ENCODE results near the gene DZIP1L. TPM values are rescaled to one million over a fixed set of nuclear protein-coding genes. Genes with fewer than 3 reads are reported as not detected.
A peak's percentile ranks its signal among the peaks of the same experiment; 100 is the strongest.

Gene DZIP1L
- total RNA-seq, 2 experiments from 2014 or later, result not detected

DNA sequence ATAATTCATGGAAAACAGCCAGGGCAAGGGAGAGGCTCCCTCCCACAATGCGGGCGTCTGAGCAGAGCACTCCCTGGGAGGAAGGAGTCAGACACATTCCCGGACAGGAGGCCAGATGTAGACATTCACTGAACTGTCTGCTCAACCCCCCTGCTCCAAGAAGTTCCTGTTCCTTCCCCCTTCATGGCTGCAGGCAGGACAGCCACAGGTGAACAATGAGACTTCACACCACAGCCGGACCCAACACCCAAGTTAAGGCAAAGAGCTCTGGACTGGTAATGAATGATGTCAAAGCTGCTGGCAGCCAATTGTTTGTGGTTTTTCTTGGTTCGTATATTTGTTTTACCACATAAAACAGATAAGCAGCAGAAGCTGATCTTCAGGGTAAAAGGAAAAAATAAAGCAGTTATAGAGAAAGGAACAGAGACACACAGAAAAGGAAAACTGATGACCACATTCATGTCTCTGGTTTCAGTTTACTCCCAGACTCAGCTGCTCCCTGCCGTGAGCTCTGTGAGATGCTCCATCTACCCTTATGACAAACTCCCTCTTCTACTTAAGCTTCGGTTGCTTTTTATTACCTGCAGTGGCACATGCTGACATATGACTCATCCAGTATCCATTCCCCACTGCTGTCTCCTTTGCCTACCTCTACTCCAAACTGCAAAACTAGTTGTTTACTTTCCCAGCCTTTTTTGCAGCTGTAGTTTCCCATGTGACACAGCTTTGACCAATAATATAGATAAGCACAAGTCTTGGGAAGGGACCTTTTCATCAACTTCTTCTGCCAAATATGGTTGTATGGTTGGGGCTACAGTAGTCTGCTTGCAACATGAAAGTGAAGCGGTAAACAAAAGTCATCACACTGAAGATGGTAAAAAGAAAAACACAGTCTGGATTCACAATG, 33.1 kb downstream of the DZIP1L start:
- Mint-ChIP-seq H3K4me3 (peak overlapping the region; percentile 1), H3K9me3 (ENCODE audit: low read depth) (no peaks in the 10 kb centered on the region), H3K27me3 (peaks cover 4% of the 10 kb centered on the region), H3K36me3 (ENCODE audit: low read depth) (no peaks in the 10 kb centered on the region), H3K4me1 (peaks cover 36% of the 10 kb centered on the region), H3K27ac (peak overlapping the region; percentile 11)
- POLR2A ChIA-PET, result interaction anchor here (0.6 to 0.7 kb wide), 3 partner anchors 9 to 973 kb away, joined by 3 read pairs; no protein-coding TSS in a partner anchor
- DNase-seq (peak; percentile 38), ATAC-seq (peak; percentile 80)
- intact Hi-C loops (cut with DNase I, micrococcal nuclease), result loop anchor here (1.0 to 5.0 kb wide), 3 partner anchors 16 to 90 kb away; partner anchors contain the start of gene DBR1 (in 1 of the 2)
- CTCF ChIA-PET, result interaction anchor here (0.6 to 3.5 kb wide), 8 partner anchors 11 to 526 kb away, joined by 3 to 15 read pairs (median 4); partner anchors contain the start of gene FAIM

- H3K4me1 Mint-ChIP-seq, result peaks cover 36% of the 10 kb centered on the region
- DNase-seq (no peak), ATAC-seq (no peak)
- intact Hi-C loops (cut with DNase I, micrococcal nuclease), result loop anchor here (1.0 to 5.0 kb wide), 3 partner anchors 15 to 91 kb away; partner anchors contain the start of gene DBR1 (in 1 of the 2)
- H3K27me3 Mint-ChIP-seq, result peaks cover 4% of the 10 kb centered on the region
- POLR2A ChIA-PET, result interaction anchor here (0.6 kb wide), 1 partner anchor 24 kb away, joined by 3 read pairs; no protein-coding TSS in a partner anchor
- no peaks in the 10 kb centered on the region for H3K9me3 Mint-ChIP-seq (ENCODE audit: low read depth)
- no peaks in the 10 kb centered on the region for H3K36me3 Mint-ChIP-seq (ENCODE audit: low read depth)
- H3K4me3 Mint-ChIP-seq, result no peak overlapping the region
- no peak overlapping the region for H3K27ac Mint-ChIP-seq
- CTCF ChIA-PET, result interaction anchor here (0.6 to 3.5 kb wide), 6 partner anchors 12 to 527 kb away, joined by 3 to 15 read pairs (median 6); partner anchors contain the start of gene FAIM
Measured at GRCh38 chr3:138081371-138082084, 33.9 kb downstream of the DZIP1L start.

- CTCF ChIA-PET, result interaction anchor here (1.9 kb wide), 1 partner anchor 38 kb away, joined by 7 read pairs; no protein-coding TSS in a partner anchor
- POLR2A ChIA-PET, result interaction anchor here (0.6 kb wide), 1 partner anchor 13 kb away, joined by 3 read pairs; no protein-coding TSS in a partner anchor
- ATAC-seq, result no peak
- intact Hi-C loops (cut with DNase I, micrococcal nuclease), result loop anchor here in 1 of 2 experiments (5.0 kb wide), 1 partner anchor 92 kb away; the partner anchor contains the start of gene DBR1
- DNase-seq, result no peak
- Mint-ChIP-seq H3K4me1 (peaks cover 36% of the 10 kb centered on the region), H3K27me3 (peaks cover 4% of the 10 kb centered on the region), H3K36me3 (ENCODE audit: low read depth) (no peaks in the 10 kb centered on the region), H3K27ac (no peak overlapping the region), H3K4me3 (no peak overlapping the region), H3K9me3 (ENCODE audit: low read depth) (no peaks in the 10 kb centered on the region)
Measured at GRCh38 chr3:138079901-138080300, 35.5 kb downstream of the DZIP1L start.

DNA sequence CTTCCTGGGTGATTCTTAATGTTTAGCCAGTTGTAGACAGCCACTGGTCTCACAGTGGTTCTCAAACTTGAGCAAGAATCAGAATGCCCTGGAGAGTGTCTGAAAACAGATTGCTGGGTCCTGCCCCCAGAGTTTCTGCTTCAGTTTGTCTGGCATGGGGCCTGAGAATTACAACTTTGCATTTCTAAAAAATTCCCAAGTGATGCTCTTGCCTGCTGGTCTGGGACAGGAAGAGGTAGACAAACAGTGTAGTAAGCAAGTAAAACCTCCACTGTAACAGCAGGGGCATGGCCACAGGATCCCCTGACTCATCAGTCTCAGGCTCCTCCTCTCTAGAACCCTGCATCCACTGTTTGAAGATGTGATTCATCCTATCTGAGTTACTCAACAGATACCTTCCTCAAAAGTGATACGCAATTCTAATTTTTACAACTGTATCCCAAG, 36.5 kb downstream of the DZIP1L start:
- ATAC-seq, result peak; percentile 79
- Mint-ChIP-seq H3K4me3 (no peak overlapping the region), H3K36me3 (ENCODE audit: low read depth) (no peaks in the 10 kb centered on the region), H3K27ac (no peak overlapping the region), H3K4me1 (peaks cover 33% of the 10 kb centered on the region), H3K9me3 (ENCODE audit: low read depth) (no peaks in the 10 kb centered on the region), H3K27me3 (peaks cover 4% of the 10 kb centered on the region)
- intact Hi-C loops (cut with DNase I, micrococcal nuclease), result no loop called here
- CTCF ChIA-PET, result interaction anchor here (0.8 to 1.9 kb wide), 2 partner anchors 10 to 39 kb away, joined by 4 to 7 read pairs; no protein-coding TSS in a partner anchor
- peak; percentile 57 for DNase-seq
- POLR2A ChIA-PET, result no interaction called here

DNA sequence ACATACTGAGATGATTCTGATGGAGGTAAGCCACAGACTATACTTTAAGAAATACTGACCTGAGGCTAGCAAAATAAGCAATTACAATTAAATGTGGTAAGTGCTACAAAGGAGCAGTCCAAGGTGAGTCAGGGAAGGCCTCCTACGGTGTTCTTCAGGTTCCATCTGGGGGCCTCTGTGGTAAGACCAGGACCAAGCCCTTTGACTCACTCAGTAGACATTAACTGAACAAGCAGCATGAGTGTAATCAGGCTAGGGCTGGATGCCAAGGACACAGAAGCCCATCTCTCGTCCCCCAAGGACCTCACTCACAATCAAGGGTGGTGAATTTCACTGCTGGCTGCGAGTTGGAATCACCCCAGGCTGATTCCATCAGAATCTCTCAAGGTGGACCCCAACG, 37.3 kb downstream of the DZIP1L start:
- H3K4me3 Mint-ChIP-seq, result no peak overlapping the region
- H3K27me3 Mint-ChIP-seq, result peaks cover 4% of the 10 kb centered on the region
- ChIA-PET POLR2A (no interaction called here), CTCF (interaction anchor here (0.6 to 0.8 kb wide), 2 partner anchors 9 to 394 kb away, joined by 4 read pairs; no protein-coding TSS in a partner anchor)
- no peaks in the 10 kb centered on the region for H3K9me3 Mint-ChIP-seq (ENCODE audit: low read depth)
- ATAC-seq (no peak), DNase-seq (no peak)
- H3K36me3 Mint-ChIP-seq (ENCODE audit: low read depth), result no peaks in the 10 kb centered on the region
- no peak overlapping the region for H3K27ac Mint-ChIP-seq
- intact Hi-C loops (cut with DNase I, micrococcal nuclease), result no loop called here
- H3K4me1 Mint-ChIP-seq, result peaks cover 28% of the 10 kb centered on the region

DNA sequence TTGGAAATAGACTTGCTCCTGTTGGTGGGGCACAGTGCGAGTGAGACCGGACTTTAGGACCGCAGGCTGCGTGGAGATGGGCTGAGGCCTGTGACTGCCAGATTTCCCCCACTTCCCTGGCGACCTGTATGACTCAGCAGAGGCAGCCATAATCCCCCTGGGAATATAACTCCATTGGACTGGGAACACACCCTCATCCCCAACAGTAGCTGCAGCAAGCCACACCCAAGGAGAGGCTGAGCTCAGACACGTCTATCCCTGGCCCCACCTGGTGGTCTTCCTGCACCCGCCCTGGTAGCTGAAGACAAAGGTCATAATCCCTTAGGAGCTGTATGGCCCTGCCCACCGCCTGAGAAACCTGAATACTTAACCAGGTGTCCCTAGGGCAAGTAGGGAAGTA, 42.6 kb downstream of the DZIP1L start:
- CTCF ChIA-PET, result interaction anchor here (2.0 kb wide), 1 partner anchor 46 kb away, joined by 14 read pairs; no protein-coding TSS in a partner anchor
- H3K4me3 Mint-ChIP-seq, result no peak overlapping the region
- H3K4me1 Mint-ChIP-seq, result no peaks in the 10 kb centered on the region
- DNase-seq (no peak), ATAC-seq (no peak)
- peaks cover 15% of the 10 kb centered on the region for H3K27me3 Mint-ChIP-seq
- H3K9me3 Mint-ChIP-seq (ENCODE audit: low read depth), result no peaks in the 10 kb centered on the region
- POLR2A ChIA-PET, result no interaction called here
- H3K27ac Mint-ChIP-seq, result no peak overlapping the region
- H3K36me3 Mint-ChIP-seq (ENCODE audit: low read depth), result no peaks in the 10 kb centered on the region
- intact Hi-C loops (cut with DNase I, micrococcal nuclease), result no loop called here

GRCh38 chr3:138070006-138070405, 45.4 kb downstream of the DZIP1L start:
- Mint-ChIP-seq H3K36me3 (ENCODE audit: low read depth) (no peaks in the 10 kb centered on the region), H3K27me3 (peaks cover 16% of the 10 kb centered on the region), H3K27ac (no peak overlapping the region), H3K4me3 (no peak overlapping the region), H3K9me3 (ENCODE audit: low read depth) (no peaks in the 10 kb centered on the region), H3K4me1 (peaks cover 14% of the 10 kb centered on the region)
- intact Hi-C loops (cut with DNase I, micrococcal nuclease), result no loop called here
- CTCF ChIA-PET, result interaction anchor here (0.5 to 3.1 kb wide), 10 partner anchors 11 to 617 kb away, joined by 3 to 39 read pairs (median 3); partner anchors contain the start of genes DBR1 and DZIP1L
- no peak for ATAC-seq
- POLR2A ChIA-PET, result no interaction called here
- DNase-seq, result no peak

DNA sequence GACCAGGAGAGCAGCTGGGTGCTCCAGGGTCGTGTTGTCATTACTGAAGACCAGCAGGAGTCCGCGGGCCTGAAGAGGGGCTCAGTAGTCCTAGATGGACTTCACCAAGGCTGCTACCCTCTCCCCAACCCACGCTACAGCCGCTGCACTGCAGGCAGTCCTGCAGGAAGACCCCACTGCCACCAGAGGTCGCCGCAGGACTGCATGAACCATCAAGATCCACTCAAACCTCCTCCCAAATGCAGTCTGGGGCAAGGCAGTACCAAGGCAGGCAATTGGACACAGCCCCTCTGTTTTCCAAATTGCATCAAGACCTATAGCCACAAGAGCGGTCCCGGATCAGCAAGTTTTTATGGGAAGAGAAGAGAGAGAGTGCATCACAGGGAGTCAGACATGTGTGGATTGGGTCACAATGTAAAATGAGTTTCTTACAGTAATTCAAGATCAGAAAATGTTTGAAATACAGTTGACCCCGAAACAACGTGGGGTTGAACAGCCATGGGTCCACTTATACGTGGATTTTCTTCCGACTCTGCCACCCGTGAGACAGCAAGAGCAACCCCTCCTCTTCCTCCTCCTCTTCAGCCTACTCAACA, 46.7 kb downstream of the DZIP1L start:
- DNase-seq (peak; percentile 90), ATAC-seq (peak; percentile 55)
- peaks cover 14% of the 10 kb centered on the region for H3K4me1 Mint-ChIP-seq
- intact Hi-C loops (cut with DNase I, micrococcal nuclease), result loop anchor here (1.0 to 10.0 kb wide), 8 partner anchors 51 to 849 kb away; partner anchors contain the start of genes DBR1 (in 2 of the 2), CEP70 (in 1 of the 2), ESYT3 (in 1 of the 2) and MRAS (in 1 of the 2)
- no peaks in the 10 kb centered on the region for H3K36me3 Mint-ChIP-seq (ENCODE audit: low read depth)
- CTCF ChIA-PET, result interaction anchor here (0.6 to 4.9 kb wide), 17 partner anchors 9 to 618 kb away, joined by 3 to 42 read pairs (median 3); partner anchors contain the start of gene DZIP1L
- peaks cover 18% of the 10 kb centered on the region for H3K27me3 Mint-ChIP-seq
- H3K27ac Mint-ChIP-seq, result no peak overlapping the region
- POLR2A ChIA-PET, result no interaction called here
- H3K9me3 Mint-ChIP-seq (ENCODE audit: low read depth), result no peaks in the 10 kb centered on the region
- H3K4me3 Mint-ChIP-seq, result no peak overlapping the region

GRCh38 chr3:138068046-138068445, 47.4 kb downstream of the DZIP1L start:
- Mint-ChIP-seq H3K27ac (no peak overlapping the region), H3K4me1 (peaks cover 14% of the 10 kb centered on the region), H3K36me3 (ENCODE audit: low read depth) (no peaks in the 10 kb centered on the region), H3K9me3 (ENCODE audit: low read depth) (no peaks in the 10 kb centered on the region), H3K4me3 (no peak overlapping the region), H3K27me3 (peaks cover 18% of the 10 kb centered on the region)
- ATAC-seq, result no peak
- no peak for DNase-seq
- intact Hi-C loops (cut with DNase I, micrococcal nuclease), result loop anchor here (1.0 to 10.0 kb wide), 8 partner anchors 51 to 849 kb away; partner anchors contain the start of genes DBR1 (in 2 of the 2), CEP70 (in 1 of the 2), ESYT3 (in 1 of the 2) and MRAS (in 1 of the 2)
- POLR2A ChIA-PET, result no interaction called here
- CTCF ChIA-PET, result interaction anchor here (2.8 to 4.9 kb wide), 2 partner anchors 14 to 51 kb away, joined by 12 to 42 read pairs; no protein-coding TSS in a partner anchor

DNA sequence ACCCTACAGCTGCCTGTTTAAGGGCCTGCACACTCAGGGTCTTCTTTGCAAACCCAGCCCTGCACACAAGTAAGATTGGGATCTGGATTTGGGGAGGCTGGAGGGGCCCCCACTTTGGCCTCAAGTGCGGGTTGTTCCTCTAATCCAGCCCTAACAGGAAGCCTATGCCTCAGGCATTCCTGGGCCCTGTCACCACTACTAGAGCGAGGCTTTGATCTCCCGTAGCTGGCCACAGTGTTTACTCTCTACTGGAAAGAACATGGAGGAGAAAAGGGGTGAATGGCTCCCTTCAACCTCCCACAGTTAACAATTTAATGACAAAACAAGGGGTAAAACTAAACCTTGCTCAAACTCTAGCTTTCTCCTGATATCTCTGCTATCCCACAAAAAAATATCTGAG, 48.4 kb downstream of the DZIP1L start:
- peaks cover 14% of the 10 kb centered on the region for H3K4me1 Mint-ChIP-seq
- ATAC-seq, result no peak
- H3K9me3 Mint-ChIP-seq (ENCODE audit: low read depth), result no peaks in the 10 kb centered on the region
- no peak overlapping the region for H3K27ac Mint-ChIP-seq
- no peak for DNase-seq
- H3K27me3 Mint-ChIP-seq, result peaks cover 16% of the 10 kb centered on the region
- no peaks in the 10 kb centered on the region for H3K36me3 Mint-ChIP-seq (ENCODE audit: low read depth)
- ChIA-PET POLR2A (no interaction called here), CTCF (interaction anchor here (0.6 to 4.9 kb wide), 7 partner anchors 15 to 452 kb away, joined by 3 to 42 read pairs (median 3); no protein-coding TSS in a partner anchor)
- intact Hi-C loops (cut with DNase I, micrococcal nuclease), result loop anchor here (1.0 to 10.0 kb wide), 7 partner anchors 15 to 850 kb away; partner anchors contain the start of genes CEP70 (in 1 of the 2), DBR1 (in 1 of the 2), ESYT3 (in 1 of the 2) and NME9 (in 1 of the 2)
- H3K4me3 Mint-ChIP-seq, result no peak overlapping the region
